ENCODE measurements around the gene AUTS2.

GRCh38 chr7:70657571-70657970, 1059.3 kb downstream of the AUTS2 start:
- TF ChIP-seq, protein P1, sequence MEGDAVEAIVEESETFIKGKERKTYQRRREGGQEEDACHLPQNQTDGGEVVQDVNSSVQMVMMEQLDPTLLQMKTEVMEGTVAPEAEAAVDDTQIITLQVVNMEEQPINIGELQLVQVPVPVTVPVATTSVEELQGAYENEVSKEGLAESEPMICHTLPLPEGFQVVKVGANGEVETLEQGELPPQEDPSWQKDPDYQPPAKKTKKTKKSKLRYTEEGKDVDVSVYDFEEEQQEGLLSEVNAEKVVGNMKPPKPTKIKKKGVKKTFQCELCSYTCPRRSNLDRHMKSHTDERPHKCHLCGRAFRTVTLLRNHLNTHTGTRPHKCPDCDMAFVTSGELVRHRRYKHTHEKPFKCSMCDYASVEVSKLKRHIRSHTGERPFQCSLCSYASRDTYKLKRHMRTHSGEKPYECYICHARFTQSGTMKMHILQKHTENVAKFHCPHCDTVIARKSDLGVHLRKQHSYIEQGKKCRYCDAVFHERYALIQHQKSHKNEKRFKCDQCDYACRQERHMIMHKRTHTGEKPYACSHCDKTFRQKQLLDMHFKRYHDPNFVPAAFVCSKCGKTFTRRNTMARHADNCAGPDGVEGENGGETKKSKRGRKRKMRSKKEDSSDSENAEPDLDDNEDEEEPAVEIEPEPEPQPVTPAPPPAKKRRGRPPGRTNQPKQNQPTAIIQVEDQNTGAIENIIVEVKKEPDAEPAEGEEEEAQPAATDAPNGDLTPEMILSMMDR (IDR thresholded peaks at IDR 0.05): no peak
- no peak for TF ChIP-seq POLR2A (IDR thresholded peaks at IDR 0.05)
